Right lobe of liver (tissue), 4 donors: ENCODE results near the gene TENM4.

ENCODE experiments used
- POLR2A ChIP-seq: fragments of 450-650 bp; IDR thresholded peaks from one replicate; pipeline ENCODE4 v1.6.1; 2017; ENCODE audit warnings: antibody characterized with exemption, mild to moderate bottlenecking
- TF ChIP-seq, protein P1 (sequence below), 4 donors: fragments of 200-600 bp in 3 of 4; fragments of 450-650 bp in 1 of 4; IDR thresholded peaks; one replicate each; pipeline versions ENCODE4 v1.5.1 to v1.8.0; 2016 to 2022; ENCODE audit warnings: antibody characterized with exemption in 4 of 4, mild to moderate bottlenecking in 2 of 4
- donor health status: DM: no; HTN: no; CAD: no.
- donor health status: DM: no; HTN: no; CAD: no.
- donor health status: DM: no; HTN: yes; CAD: no.

DNA sequence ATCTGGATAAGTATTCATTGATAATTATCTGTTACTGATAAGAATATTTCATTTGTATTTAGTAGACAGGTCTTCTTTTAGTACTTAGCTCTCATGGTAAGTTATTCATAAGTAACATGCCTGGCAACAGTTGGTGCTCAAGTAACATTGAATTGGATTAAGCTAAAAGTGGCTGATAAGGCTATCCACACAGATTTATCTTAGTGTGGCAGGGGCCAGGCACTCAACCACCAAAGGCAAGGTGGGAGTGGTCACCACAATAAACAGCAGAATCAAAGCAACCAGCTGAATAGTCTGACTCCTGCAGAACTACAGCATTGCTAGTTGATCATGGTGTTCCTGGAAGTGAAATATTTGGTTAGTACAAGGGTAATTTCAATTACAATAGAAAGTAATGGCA is 833.1 kb downstream of the TENM4 start:
- TF ChIP-seq, protein P1, sequence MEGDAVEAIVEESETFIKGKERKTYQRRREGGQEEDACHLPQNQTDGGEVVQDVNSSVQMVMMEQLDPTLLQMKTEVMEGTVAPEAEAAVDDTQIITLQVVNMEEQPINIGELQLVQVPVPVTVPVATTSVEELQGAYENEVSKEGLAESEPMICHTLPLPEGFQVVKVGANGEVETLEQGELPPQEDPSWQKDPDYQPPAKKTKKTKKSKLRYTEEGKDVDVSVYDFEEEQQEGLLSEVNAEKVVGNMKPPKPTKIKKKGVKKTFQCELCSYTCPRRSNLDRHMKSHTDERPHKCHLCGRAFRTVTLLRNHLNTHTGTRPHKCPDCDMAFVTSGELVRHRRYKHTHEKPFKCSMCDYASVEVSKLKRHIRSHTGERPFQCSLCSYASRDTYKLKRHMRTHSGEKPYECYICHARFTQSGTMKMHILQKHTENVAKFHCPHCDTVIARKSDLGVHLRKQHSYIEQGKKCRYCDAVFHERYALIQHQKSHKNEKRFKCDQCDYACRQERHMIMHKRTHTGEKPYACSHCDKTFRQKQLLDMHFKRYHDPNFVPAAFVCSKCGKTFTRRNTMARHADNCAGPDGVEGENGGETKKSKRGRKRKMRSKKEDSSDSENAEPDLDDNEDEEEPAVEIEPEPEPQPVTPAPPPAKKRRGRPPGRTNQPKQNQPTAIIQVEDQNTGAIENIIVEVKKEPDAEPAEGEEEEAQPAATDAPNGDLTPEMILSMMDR (IDR thresholded peaks at IDR 0.05) = no peak
- TF ChIP-seq POLR2A = no peak
